A549 (cell line): ENCODE data around the gene TMEM39B. TPM values are rescaled to one million over a fixed set of nuclear protein-coding genes. Genes with fewer than 3 reads are reported as not detected.

Source experiments
- ATAC-seq, 2 experiments: fragments of 200-7000 bp in 1 of 2; fragments of >200 bp in 1 of 2; cut with Nextera tagmentation in 1 of 2; cut with Tn5 transposase in 1 of 2; 3 replicates each; pipeline versions ENCODE4 v1.8.0 to v1.9.1; 2018 to 2020; ENCODE audit warnings: mild to moderate bottlenecking in 1 of 2, moderate library complexity in 1 of 2
- CTCF ChIA-PET: fragments of 300-600 bp; sonication (Branson Sonifier 250); formaldehyde crosslinking; extraction: SDS; loops from one replicate; lab custom pipeline; 2021; ENCODE audit warnings: antibody characterized with exemption, inconsistent platforms; lab: Yijun Ruan, JAX
- POLR2A ChIA-PET: fragments of 350-600 bp; formaldehyde crosslinking; extraction: SDS; loops from one replicate; lab custom pipeline; 2021; ENCODE audit warnings: antibody characterized with exemption, inconsistent platforms; lab: Yijun Ruan, JAX
- DNase-seq, 2 experiments: peaks; one replicate each; pipeline versions ENCODE4 v3.0.0 to v3.0.0-alpha.2; 2011 to 2016; ENCODE audit warnings: low read depth in 1 of 2, low spot score in 1 of 2
- FAIRE-seq: peaks from 2 replicates; lab custom pipeline; 2011; peaks lifted over from hg19 to GRCh38; lab: Jason Lieb, UNC
- H3K27ac ChIP-seq, 2 experiments: fragments of >200 bp; sonication (Bioruptor Twin); formaldehyde crosslinking; 3 replicates each; pipeline ENCODE4 v1.5.1; 2016 to 2017
- H3K4me1 ChIP-seq: fragments of >200 bp; sonication (Bioruptor Twin); formaldehyde crosslinking; 3 replicates; pipeline ENCODE4 v1.6.1; 2016
- H3K4me2 ChIP-seq: fragments of >200 bp; sonication (Bioruptor Twin); formaldehyde crosslinking; 3 replicates; pipeline ENCODE4 v1.6.1; 2016
- H3K4me3 ChIP-seq: fragments of >200 bp; sonication (Bioruptor Twin); formaldehyde crosslinking; 3 replicates; pipeline ENCODE4 v1.5.1; 2016
- H3K9me3 ChIP-seq: fragments of >200 bp; sonication (Bioruptor Twin); formaldehyde crosslinking; 3 replicates; pipeline ENCODE4 v1.6.1; 2016
- BHLHE40 ChIP-seq: IDR thresholded peaks from 2 replicates; pipeline ENCODE4 v1.6.1; 2012; ENCODE audit warnings: low read depth, low read length, inconsistent platforms
- CBX8 ChIP-seq: fragments of 200-600 bp; sonication (generic); IDR thresholded peaks from 2 replicates; pipeline ENCODE4 v1.6.1; 2016
- EHF ChIP-seq: fragments of 250-450 bp; sonication (Bioruptor Pico); IDR thresholded peaks from 2 replicates; pipeline ENCODE4 v1.5.0; 2020; ENCODE audit warnings: mild to moderate bottlenecking
- FOSB ChIP-seq: fragments of 250-450 bp; sonication (Bioruptor Pico); IDR thresholded peaks from 2 replicates; pipeline ENCODE4 v1.5.0; 2020; ENCODE audit warnings: mild to moderate bottlenecking, moderate library complexity
- FOSL2 ChIP-seq, 2 experiments: fragments of 450-650 bp in 1 of 2; fragments of >200 bp in 1 of 2; sonication (Bioruptor Twin) in 1 of 2; formaldehyde crosslinking; IDR thresholded peaks; 2 replicates each; pipeline versions ENCODE4 v1.5.0 to v1.6.1; 2016 to 2020; ENCODE audit warnings: mild to moderate bottlenecking in 1 of 2, moderate library complexity in 1 of 2
- FOXS1 ChIP-seq: fragments of 250-450 bp; sonication (Bioruptor Pico); IDR thresholded peaks from 2 replicates; pipeline ENCODE4 v1.5.0; 2020; ENCODE audit warnings: mild to moderate bottlenecking, moderate library complexity
- HDAC2 ChIP-seq: fragments of 200-600 bp; sonication (generic); IDR thresholded peaks from 2 replicates; pipeline ENCODE4 v1.6.1; 2016
- HOXA7 ChIP-seq: fragments of 250-450 bp; sonication (Bioruptor Pico); IDR thresholded peaks from 2 replicates; pipeline ENCODE4 v1.5.0; 2020; ENCODE audit warnings: mild to moderate bottlenecking, moderate library complexity
- HOXB5 ChIP-seq: fragments of 250-450 bp; sonication (Bioruptor Pico); IDR thresholded peaks from 2 replicates; pipeline ENCODE4 v1.5.0; 2020; ENCODE audit warnings: mild to moderate bottlenecking, moderate library complexity
- JUN ChIP-seq, 2 experiments: fragments of >200 bp; sonication (Bioruptor Twin); formaldehyde crosslinking; IDR thresholded peaks; 2 replicates in 1 of 2; 3 replicates in 1 of 2; pipeline ENCODE4 v1.6.1; 2016 to 2017
- JUNB ChIP-seq: fragments of >200 bp; sonication (Bioruptor Twin); formaldehyde crosslinking; IDR thresholded peaks from 2 replicates; pipeline ENCODE4 v1.6.1; 2016
- KDM1A ChIP-seq: fragments of 200-600 bp; sonication (generic); IDR thresholded peaks from 2 replicates; pipeline ENCODE4 v1.6.1; 2016; ENCODE audit warnings: low read depth, mild to moderate bottlenecking
- MAFK ChIP-seq: fragments of 450-650 bp; IDR thresholded peaks from 2 replicates; pipeline ENCODE4 v1.6.1; 2014; ENCODE audit not compliant: partially characterized antibody
- NFE2L2 ChIP-seq: fragments of 150-350 bp; conservative IDR thresholded peaks from 2 replicates; pipeline ENCODE4 v1.6.1; 2014; ENCODE audit warnings: low read length
- PBX3 ChIP-seq: IDR thresholded peaks from 2 replicates; pipeline ENCODE4 v1.6.1; 2012
- POLR2A ChIP-seq: IDR thresholded peaks from 2 replicates; pipeline ENCODE4 v1.6.1; 2012; ENCODE audit warnings: mild to moderate bottlenecking, low read length
- RARB ChIP-seq: fragments of 250-450 bp; sonication (Bioruptor Pico); IDR thresholded peaks from 2 replicates; pipeline ENCODE4 v1.8.0; 2021; ENCODE audit warnings: mild to moderate bottlenecking, moderate library complexity
- RFX5 ChIP-seq: fragments of 450-650 bp; IDR thresholded peaks from 2 replicates; pipeline ENCODE4 v1.7.1; 2014; ENCODE audit warnings: antibody characterized with exemption, mild to moderate bottlenecking, moderate library complexity
- RNF2 ChIP-seq: fragments of 200-600 bp; sonication (generic); IDR thresholded peaks from 2 replicates; pipeline ENCODE4 v1.6.1; 2016; ENCODE audit warnings: low read depth, mild to moderate bottlenecking, antibody characterized with exemption, moderate library complexity, borderline replicate concordance
- SMC3 ChIP-seq: fragments of >200 bp; sonication (Bioruptor Twin); formaldehyde crosslinking; IDR thresholded peaks from 3 replicates; pipeline ENCODE4 v1.6.1; 2018; ENCODE audit warnings: inconsistent platforms
- TFCP2L1 ChIP-seq: fragments of 250-450 bp; sonication (Bioruptor Pico); IDR thresholded peaks from 2 replicates; pipeline ENCODE4 v1.5.0; 2021; ENCODE audit warnings: mild to moderate bottlenecking
- USF2 ChIP-seq: fragments of 450-650 bp; IDR thresholded peaks from 2 replicates; pipeline ENCODE4 v1.6.1; 2014; ENCODE audit warnings: antibody characterized with exemption
- ZC3H11A ChIP-seq: fragments of 450-650 bp; IDR thresholded peaks from 2 replicates; pipeline ENCODE4 v1.6.1; 2014; ENCODE audit warnings: antibody characterized with exemption, mild to moderate bottlenecking
- WGBS: methylation state at CpG from one replicate; pipeline ENCODE4 v1.1.6; 2017; ENCODE audit errors: missing lambda C conversion rate; 5-methylcytosine and 5-hydroxymethylcytosine counted together
- polyA plus RNA-seq, 4 experiments: library from polyadenylated mRNA; depleted of rRNA in 3 of 4; stranded (reverse); fragments of >200 nt; fragmentation: RNase III in 1 of 4; extraction: RNeasy Plus Mini Kit Qiagen cat#74134 plus additional on column Dnase treatment in 1 of 4; gene quantifications; 2 replicates in 3 of 4; 3 replicates in 1 of 4; pipeline ENCODE4 v1.2.3, GENCODE V29; 2011 to 2017

TMEM39B gene
- polyA plus RNA-seq, 2 of the 4 experiments (the other 2 are of a cell fraction), result 8.5 to 10.8 TPM

GRCh38 chr1:32035119-32035518, 37.6 kb upstream of the TMEM39B start:
- no peak for FAIRE-seq
- no peak for TF ChIP-seq HDAC2
- TF ChIP-seq FOSL2 (IDR thresholded peaks at IDR 0.05), result no peak
- TF ChIP-seq FOSL2 (CRISPR knock-in tag; IDR thresholded peaks at IDR 0.05), result no peak
- TF ChIP-seq ZC3H11A, result no peak
- TF ChIP-seq RNF2, result no peak
- no peak for TF ChIP-seq KDM1A
- no peak for TF ChIP-seq RARB (CRISPR knock-in tag)
- no peak for TF ChIP-seq NFE2L2
- TF ChIP-seq TFCP2L1 (CRISPR knock-in tag), result no peak
- TF ChIP-seq HOXB5 (CRISPR knock-in tag), result no peak
- TF ChIP-seq EHF, result no peak
- TF ChIP-seq, all 56 proteins: peak for 0
- no peak for ATAC-seq
- H3K4me3 ChIP-seq, result no peak overlapping the region
- WGBS, result 88% methylated on average over 3 of the region's 3 CpGs
- POLR2A ChIA-PET, result no interaction called here
- no peaks in the 10 kb centered on the region; the same call in 2 of the 3 replicates for H3K4me1 ChIP-seq
- DNase-seq, result no peak
- H3K4me2 ChIP-seq, result no peak overlapping the region
- CTCF ChIA-PET, result interaction anchor here (0.6 to 1.5 kb wide), 3 partner anchors 28 to 380 kb away, joined by 3 to 4 read pairs (median 3); no protein-coding TSS in a partner anchor
- H3K27ac ChIP-seq, result no peak overlapping the region
- H3K9me3 ChIP-seq, result no peaks in the 10 kb centered on the region

- ChIA-PET CTCF (interaction anchor here (1.1 kb wide), 1 partner anchor 14 kb away, joined by 3 read pairs; no protein-coding TSS in a partner anchor), POLR2A (no interaction called here)
- H3K4me1 ChIP-seq, result no peaks in the 10 kb centered on the region
- WGBS, result 100% methylated on average over 3 of the region's 3 CpGs
- no peak overlapping the region for H3K27ac ChIP-seq
- H3K4me2 ChIP-seq, result no peak overlapping the region
- DNase-seq (no peak), FAIRE-seq (no peak), ATAC-seq (no peak)
- no peak for TF ChIP-seq FOSL2 (IDR thresholded peaks at IDR 0.05)
- no peak for TF ChIP-seq FOSL2 (CRISPR knock-in tag; IDR thresholded peaks at IDR 0.05)
- TF ChIP-seq CBX8, result no peak
- no peak for TF ChIP-seq JUN (IDR thresholded peaks at IDR 0.05)
- TF ChIP-seq POLR2A, result no peak
- TF ChIP-seq BHLHE40, result no peak
- TF ChIP-seq JUNB, result no peak
- H3K4me3 ChIP-seq, result no peak overlapping the region
- no peaks in the 10 kb centered on the region for H3K9me3 ChIP-seq
Measured at GRCh38 chr1:32040711-32041110, 32.0 kb upstream of the TMEM39B start.

GRCh38 chr1:32042330-32042729, 30.4 kb upstream of the TMEM39B start:
- DNase-seq (no peak), FAIRE-seq (no peak), ATAC-seq (no peak)
- 86% methylated on average over 5 of the region's 5 CpGs for WGBS
- TF ChIP-seq SMC3, result no peak
- TF ChIP-seq PBX3, result no peak
- TF ChIP-seq USF2, result no peak
- TF ChIP-seq FOSB (CRISPR knock-in tag), result no peak
- no peak for TF ChIP-seq FOXS1 (CRISPR knock-in tag)
- H3K4me3 ChIP-seq, result no peak overlapping the region
- CTCF ChIA-PET, result no interaction called here
- no peak overlapping the region for H3K4me2 ChIP-seq
- no peaks in the 10 kb centered on the region for H3K4me1 ChIP-seq
- POLR2A ChIA-PET, result no interaction called here
- H3K27ac ChIP-seq, result no peak overlapping the region
- no peaks in the 10 kb centered on the region for H3K9me3 ChIP-seq

GRCh38 chr1:32044234-32044633, 28.5 kb upstream of the TMEM39B start:
- TF ChIP-seq POLR2A (no peak), MAFK (no peak), JUNB (no peak), SMC3 (no peak), PBX3 (no peak), KDM1A (no peak), CBX8 (no peak), RFX5 (no peak), HOXA7 (no peak)
- FAIRE-seq (no peak), DNase-seq (no peak), ATAC-seq (no peak)
- Histone ChIP-seq H3K4me1 (no peaks in the 10 kb centered on the region), H3K4me2 (no peak overlapping the region), H3K9me3 (no peaks in the 10 kb centered on the region), H3K27ac (no peak overlapping the region), H3K4me3 (no peak overlapping the region)
- POLR2A ChIA-PET, result no interaction called here
- CTCF ChIA-PET, result interaction anchor here (1.0 to 1.9 kb wide), 3 partner anchors 12 to 40 kb away, joined by 3 to 8 read pairs (median 3); no protein-coding TSS in a partner anchor
- WGBS, result 86% methylated on average over 1 of the region's 1 CpG
